Measurements from ENCODE around the gene OTP. TPM values are rescaled to one million over a fixed set of nuclear protein-coding genes. Genes with fewer than 3 reads are reported as not detected.
A peak's percentile ranks its signal among the peaks of the same experiment; 100 is the strongest.

Gene OTP
- 0.36 TPM in 1 of 2 replicates, not detected in the other for total RNA-seq (2014; rRNA removed; shearing (Covaris generic))

DNA sequence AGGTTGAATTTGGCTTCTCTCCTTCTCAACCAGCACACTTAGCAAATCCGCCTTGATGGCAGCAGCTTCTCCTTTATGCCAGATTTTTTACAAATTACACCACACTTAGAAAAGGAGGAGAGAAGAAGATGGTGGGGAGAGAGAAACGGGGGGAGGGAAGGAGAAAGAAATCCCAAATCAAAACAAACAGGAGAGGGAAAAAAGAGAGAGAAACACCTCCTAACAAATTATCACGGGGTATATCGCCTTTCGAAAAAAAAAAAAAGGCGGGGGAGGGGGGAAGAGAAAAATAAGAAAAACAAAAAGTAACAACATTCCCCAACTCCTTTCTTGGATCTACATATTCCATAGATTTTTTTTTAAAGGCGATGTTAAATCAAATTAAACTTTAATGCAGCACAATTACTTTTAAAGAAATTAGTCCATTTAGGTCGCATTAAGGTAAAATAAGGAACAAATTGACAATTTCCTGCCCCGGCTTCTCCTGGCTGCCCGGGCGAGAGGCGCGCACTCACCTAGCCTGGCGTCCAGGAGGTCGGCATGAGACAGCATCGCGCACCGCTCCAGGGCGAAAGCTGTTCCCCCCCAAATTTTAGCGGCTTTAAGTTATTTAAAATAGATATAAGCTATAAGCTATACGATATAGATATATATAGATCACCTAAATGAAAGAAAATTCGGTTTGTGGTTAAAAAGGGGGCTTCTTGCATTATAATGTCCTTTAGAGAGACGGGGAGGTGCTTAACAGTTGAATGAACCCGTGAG, at the start of gene OTP:
Gene OTP (minus strand): TSS at position 716 of the 765 bp plus-strand sequence. CDS start 164 bp downstream, at position 552.
- no peak for DNase-seq (ENCODE audit: low read depth)

DNA sequence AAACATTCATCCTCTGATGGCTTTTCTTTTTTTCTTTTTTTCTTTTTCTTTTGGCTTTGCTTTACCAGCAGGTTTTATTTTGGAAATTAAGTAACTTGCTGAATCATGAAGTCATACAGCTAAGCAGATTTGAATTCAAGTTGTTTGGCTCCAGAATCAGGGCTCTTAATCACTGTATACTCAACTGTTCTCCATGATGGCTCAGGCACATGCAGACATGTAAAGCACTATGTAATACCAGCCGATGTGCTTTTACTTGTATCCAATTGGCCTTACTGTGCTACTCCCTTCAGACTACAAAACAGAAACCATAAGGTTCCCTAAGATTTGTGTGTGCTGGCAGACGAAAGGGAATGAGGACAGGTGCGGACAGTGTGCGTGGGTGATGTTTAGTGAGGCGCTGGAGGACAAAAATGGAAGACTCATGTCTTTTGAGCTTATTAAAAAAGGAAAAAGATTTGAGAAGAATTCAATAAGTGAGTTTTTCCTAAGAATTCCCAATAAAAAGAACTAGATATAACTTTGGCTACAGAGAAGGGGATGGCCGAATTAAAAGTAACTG, 44.7 kb upstream of the OTP start:
- no peak for DNase-seq (ENCODE audit: low read depth)

DNA sequence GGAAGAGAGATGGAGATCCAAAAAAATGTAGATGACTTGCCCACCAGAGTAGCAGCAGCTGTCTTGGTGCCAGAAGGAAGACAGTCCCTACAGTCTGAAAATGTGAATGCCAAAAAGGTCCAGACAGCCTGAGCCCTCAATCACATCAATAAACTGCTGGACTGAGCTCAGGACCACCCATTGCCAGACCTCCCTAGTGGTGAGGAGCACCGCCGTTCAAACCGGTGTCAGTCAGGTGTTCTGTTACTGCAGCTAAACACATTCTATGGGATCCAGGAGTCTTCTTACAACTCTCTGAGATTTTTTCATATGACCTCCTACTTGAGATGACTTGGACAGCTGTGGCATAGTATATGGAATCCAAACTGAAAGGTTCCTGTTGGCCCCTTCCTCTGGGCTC, 32.0 kb upstream of the OTP start:
- no peak for DNase-seq (ENCODE audit: low read depth)

DNA sequence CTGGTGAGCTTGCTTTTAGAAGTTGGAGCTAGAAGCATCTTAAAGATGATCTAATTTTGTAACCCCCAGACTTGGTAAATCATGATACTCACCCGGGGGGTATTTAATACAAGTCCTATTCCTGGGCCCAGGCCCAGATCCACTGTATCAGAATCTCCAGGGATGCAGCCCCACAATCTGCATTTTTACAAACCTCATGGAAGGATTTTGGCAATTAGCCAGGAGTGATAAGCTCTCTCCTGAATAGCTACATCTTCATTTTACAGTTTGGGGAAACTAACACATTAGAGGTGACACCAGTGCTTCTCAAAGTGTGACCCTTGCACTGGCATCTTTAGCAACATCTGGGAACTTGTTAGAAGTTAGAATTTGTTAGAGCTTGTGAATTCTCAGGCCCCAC, 31.2 kb upstream of the OTP start:
- no peak for DNase-seq (ENCODE audit: low read depth)

DNA sequence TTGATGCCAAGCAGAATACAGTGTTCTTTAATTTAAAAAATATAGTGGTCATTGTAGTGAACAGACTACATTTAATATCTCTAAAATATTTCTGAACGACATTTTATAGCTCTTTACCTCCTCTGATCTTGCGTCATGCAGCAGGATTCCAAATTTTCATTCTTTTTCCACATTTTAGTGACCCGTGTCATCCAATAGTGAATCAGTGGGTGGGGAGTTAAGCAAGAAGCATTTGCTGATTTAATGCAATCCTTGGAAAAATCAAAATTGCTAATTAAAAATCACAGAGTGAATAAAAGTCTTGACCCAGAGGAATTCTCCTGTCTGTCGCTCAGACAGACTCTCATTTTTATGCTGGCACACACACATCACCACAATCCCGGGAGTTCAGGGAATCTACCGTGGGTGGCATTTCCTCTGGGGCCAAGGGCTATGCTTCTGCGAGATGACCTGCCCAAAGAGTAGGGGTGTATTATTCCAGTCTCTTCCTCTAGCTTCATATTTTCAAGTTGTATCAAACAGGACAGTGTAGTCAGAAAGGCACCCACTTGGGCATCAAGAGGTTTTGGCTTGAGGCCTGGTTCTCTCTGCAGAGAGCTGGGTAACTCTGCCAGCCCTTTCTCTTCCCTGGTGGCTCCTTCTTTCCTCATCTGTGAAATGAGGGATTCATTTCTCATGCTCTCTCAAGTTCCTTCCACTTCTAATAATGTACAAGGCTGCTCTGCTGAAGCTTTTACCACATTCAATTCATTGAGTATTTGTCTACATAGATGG, 24.8 kb upstream of the OTP start:
- no peak for DNase-seq (ENCODE audit: low read depth)

DNA sequence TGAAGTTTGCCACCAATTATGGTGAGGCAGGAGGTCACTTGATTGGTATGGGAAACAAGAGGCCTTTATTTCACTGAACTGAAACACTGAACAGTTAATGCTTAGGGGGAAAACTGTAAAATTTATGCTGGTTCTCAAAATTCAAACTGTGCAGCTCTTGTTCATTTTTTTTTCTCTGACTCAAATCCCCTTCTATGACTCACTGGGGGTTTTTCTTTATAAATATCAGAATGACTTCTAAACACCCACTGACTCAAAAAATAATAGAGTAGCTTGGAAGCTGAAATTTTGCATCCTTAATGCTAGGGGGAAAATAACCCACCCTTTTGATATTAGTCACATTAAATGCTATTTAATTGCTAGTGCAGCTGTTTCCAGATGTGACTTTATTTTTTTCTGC, 24.1 kb upstream of the OTP start:
- no peak for DNase-seq (ENCODE audit: low read depth)

DNA sequence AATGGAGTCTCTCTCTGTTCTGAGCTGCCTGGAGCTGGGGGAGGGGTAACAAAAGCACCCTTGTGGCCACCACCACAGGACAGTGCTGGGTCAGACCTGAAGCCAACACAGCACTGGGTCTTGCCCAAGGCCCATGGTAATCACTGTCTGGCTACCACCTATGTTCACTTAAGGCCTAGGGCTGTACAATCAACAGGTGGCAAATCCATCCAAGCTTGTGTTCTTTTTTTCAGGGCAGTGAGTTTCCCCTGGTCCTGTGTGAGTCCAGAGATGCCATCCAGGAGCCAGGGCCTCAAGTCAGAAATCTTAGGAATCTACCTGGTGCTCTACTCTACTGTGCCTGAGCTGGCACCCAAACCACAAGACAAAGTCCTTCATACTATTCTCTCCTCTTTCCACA, 20.1 kb upstream of the OTP start:
- no peak for DNase-seq (ENCODE audit: low read depth)

DNA sequence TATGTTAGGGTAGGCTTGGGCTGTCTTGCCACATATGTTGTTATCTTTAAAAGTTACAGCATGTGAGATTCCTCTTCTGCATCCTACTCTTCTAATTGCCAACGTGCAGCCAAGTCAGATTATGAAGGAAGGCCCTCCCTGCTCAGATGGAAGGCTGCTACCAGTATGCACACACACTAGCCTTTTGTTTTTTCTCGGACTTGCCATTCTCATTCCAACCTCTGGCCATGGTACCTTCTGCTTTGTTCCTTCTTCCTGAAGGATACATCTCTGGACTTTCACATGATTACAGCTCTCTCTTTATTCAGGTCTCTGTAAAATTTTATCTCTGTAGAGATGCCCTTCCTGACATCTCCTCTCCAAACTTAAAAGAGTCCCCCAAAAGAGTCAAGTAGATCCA, 12.8 kb upstream of the OTP start:
- DNase-seq (ENCODE audit: low read depth): no peak

DNA sequence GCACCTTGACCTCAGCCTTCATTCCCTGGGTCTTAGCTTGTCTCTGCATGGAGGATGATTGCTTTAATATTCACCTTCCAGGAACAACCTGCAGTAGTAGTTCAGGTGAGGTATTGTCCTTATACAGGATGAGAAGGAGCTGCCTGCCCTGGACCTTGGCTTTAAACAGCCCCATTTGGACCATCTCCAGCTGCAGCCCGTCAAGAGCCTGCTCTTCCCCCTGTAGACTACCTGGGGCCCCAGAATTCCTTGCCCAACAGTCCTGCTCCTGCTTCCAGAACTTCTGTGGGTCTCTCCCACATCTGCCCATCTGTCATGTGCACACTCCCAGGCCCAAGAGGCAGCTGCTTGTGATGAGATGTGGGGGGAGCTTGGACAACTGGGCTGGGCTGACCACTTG, 12.2 kb upstream of the OTP start:
- DNase-seq (ENCODE audit: low read depth): no peak

DNA sequence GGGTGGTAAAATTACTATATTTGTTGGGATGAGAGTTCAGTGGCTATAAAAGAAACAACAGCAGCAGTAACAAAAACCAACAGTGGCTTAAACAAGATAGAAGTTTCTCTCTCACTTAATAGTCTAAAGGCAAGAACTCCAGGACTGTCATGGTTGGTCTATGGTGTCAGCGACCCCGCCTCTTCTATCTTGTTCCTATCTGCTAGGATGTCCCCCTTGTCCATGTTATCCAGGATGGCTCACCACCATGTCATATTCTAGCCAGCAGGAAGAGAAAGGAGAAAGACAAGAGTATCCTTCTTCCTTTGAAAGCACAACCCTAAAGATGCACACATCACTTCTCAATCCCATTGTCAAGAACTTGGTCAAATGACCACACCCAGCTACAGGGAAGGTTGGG, 11.3 kb upstream of the OTP start:
- DNase-seq (ENCODE audit: low read depth): no peak

DNA sequence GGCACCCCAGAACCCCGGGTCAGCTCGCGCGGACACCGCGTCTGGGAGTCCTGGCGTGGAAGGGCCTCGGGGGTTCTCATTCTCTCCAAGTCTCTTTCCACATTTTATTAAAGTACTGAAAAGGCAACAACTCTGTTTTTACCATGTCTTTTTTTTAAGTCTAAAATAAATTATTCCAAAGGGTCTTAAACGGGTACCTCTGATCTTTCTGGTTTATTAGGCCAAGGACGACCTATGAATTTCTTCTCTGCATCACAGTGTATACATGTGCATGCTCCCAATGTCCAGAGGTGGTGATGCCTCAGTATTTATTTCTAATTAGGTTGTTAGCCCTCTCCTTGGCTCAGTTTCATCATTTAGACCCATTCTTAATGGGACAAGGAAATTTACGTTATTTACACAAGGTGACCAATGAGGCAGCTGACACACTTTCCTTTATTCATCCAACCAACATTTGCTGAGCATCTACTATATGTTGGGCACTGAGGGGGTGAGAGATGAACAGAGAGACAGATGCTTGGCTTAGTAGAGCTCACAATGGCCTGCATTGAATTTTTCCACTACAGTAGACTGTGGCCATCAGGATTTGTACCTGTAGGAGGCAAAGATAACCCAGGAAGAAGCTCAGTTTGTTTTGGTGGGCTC, 7.6 kb upstream of the OTP start:
- DNase-seq (ENCODE audit: low read depth): no peak

DNA sequence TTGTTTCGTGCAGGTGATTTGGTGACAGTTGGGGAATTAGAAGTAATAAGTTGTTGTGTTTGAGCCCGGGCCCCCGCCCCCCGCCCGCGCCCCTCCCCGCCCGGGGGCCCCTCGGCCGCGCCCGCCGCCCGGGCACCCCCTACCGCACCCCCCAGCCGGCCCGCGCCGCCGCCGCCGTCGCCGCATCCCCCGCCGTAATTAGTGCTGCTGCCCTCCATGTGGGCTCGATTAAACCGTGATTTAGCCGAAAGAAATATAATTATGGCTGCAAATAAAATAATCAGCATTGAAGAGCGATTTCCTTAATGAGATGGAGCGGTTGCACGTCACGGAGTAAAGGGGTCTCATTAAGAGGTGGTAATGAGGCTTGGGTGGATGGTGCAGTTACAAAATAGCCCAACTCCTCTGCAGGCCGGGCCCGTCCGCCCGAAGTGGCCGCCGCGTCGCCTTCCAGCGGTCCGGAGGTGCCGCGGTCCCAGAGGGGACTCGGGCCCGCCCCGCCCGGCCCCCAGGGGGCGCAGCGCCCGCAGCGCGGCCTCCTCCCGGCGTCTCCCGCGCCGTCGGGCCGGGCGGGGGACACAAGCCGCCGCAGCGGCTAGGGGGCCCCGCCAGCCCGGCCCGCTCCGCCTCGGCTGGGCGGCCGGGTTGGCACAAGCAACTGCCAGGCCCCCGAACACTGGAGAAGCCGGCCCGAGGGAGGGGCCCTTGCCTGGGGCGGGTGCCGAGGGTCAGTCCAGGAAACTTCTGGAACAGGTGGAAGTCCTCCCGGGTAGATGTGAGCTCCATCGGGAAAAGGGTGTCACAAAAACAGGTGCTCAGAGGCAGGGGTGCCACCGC, 6.9 kb upstream of the OTP start:
- peak; percentile 70 for DNase-seq (ENCODE audit: low read depth)

DNA sequence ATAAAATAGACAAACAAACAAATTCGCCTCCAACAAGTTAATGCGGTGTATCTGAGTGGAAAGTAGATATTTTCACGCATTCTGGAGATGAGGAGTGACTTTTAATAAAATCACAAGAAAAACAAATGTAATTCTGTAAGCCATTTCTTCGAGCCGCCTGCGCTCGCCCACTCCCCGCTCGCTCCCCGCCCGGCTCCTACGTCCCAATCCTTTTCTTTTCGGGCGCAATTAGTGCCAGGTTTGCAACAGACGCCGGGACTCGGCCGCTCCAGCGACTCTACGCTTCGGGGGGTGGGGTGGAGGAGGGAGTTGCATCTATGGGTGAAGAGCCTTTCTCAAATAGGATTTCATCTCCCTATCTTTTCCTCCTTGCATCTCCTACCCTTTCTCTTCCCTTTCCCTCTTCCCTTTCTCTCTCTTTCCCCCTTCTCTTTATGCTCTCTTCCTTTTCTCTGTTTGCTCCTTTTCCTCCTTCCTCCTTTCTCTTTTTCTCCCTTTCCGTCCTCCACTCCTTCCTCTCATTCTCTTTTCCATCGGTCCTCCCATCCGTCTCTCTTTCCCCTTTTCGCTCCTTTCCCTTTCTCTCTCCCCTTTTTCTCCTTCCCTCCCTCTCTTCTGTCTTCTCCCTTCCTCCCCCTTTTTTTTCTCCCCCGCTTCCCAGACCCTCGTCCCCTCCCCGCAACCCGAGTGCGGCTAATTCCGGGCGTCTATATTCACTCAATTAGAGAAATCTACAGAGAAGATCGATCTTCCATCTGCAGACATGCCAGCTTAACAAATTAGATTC, 6.1 kb upstream of the OTP start:
- peak; percentile 52 for DNase-seq (ENCODE audit: low read depth)

DNA sequence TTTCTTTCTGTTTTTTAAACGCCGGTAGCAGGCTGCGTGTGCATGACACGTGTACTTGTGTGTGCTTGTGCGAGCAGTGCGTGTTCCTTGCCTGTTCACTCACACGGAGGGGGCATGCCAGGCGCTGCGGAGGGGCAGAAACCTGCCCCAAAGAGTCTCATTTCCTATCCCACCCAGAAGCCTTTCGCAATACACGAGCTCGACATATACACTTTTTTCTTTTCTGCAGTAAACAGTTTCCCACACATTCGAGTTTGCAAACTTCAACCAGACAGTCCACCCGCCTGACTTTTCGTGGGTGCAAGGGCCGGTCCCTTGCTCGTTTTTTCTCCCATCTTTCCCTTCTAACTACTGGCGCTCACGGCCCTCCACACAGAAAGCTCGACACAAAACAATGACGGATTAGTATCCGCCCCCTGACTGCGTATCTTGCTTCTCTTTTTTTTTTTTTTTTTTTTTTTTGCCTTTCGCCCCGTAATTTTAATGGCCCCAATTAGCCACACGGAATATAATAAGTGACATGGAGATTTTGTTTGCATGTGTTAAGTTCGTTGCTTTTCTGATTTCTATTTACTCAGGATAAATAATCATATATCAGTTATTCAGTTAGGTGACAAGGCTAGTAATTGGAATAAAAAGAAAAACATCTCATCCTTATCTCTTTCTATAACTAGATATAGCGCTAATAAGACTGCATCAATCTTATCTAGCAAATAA, 5.3 kb upstream of the OTP start:
- no peak for DNase-seq (ENCODE audit: low read depth)

DNA sequence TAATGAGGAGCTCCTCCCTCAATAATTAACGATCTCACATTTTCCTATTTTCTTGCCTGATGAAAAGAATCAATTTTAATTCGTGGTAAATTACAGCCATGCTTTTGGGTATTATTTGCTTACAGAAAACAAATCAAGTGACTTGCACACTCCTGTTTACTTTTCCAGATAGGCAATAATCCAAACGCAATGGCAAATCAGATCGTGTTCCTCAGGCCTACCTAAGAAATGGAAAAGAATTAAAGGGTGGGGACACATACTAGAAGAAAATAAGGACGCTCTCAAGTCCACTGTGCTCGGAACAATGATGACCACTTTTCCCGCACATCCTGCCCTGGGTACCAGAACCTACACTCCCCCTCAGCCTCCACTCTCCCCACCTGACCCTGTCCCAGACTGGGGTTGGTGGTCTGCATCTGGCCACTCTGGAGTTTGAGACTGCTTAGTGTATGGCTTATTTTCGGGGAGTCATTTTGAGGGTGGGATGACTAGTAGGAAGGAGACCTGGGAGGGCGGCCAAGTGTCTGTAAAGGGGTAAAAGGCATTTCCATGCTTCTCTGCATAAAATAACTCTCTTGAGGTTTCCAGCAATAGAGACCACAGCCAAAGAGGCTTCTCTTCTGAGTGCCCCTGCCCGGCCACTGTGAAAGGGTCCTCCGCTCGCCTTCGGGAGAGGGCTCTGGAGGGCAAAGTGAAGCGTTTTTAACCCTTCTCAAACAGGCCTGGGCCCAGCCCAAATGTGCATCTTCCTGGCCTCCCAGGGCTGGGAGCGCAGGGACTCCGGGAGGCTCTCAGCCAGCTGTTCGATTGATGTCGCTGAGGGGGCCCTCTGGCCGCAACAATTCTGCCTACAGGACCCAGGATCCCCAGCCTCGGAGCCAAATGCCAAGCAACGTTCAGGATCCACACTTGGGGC, 4.5 kb upstream of the OTP start:
- DNase-seq (ENCODE audit: low read depth): no peak

DNA sequence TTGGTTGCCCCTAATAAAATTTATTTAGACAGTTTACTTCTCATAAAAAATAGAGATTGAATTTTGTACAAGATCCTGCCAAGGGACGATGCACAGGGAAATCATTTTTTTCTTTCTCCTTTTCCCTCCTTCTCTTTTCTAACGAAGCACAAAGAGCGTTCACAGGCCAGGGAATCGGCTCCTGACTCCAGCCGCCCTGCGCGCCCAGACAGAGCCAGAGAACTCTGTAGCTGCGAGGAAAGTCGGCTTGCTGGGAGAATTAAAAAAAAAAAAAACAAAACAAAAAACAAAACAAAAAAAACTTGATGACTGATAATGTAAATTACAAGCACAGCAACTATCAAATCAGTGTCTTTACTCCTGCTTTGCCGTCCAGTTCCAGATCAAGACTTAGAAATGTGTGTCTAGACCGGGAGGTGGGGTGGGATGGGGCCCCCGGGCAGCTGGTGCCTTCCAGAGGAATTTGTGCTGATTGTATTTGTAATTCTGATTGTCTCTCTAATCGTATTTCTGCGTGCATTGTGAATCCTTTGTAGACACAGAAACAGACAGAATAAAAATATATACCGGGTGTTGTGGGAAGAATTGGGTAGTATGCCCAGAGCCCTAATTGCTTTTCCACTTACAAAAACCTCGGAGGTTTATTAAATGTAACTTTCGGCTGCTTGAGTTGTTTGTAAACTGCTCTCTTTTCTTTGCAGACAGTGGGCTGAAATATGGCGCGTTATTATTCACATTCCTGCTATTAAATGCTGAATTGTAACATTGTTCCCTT, 3.6 kb upstream of the OTP start:
- DNase-seq (ENCODE audit: low read depth): no peak

DNA sequence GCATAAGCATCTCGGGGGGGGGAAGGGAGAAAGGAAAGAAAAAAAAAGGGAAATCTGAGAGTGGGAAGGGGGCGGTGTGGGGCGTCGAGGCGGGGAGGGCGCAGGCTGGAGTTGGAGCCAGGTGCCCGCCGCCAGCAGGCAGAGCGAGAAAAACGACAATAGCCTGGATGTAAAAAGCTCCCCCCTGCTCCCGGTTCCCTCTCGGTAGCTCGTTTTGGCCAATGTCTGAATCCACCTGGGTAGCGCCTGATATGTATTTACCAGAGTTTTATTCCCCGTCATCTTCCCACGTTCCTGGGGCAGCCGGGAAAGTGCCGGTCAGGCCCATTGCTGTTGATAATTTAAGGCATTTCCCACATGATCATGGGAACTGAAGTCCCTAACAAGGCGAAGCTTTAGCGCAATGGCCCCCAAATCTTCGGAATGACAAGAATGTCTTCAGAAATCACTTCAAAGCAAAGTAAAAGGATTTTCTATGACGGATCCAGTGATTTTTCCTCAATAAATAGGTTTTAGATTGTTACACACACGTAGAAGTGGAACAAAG, 3.0 kb upstream of the OTP start:
- DNase-seq (ENCODE audit: low read depth): no peak
